ENCODE results near the gene EHD4. TPM values are rescaled to one million over a fixed set of nuclear protein-coding genes. Genes with fewer than 3 reads are reported as not detected.

The EHD4 gene
- total and polyA plus RNA-seq, 2 donors (not counting 1 experiment from before 2014, with no cell fraction given): 19.3 to 22.0 TPM

DNA sequence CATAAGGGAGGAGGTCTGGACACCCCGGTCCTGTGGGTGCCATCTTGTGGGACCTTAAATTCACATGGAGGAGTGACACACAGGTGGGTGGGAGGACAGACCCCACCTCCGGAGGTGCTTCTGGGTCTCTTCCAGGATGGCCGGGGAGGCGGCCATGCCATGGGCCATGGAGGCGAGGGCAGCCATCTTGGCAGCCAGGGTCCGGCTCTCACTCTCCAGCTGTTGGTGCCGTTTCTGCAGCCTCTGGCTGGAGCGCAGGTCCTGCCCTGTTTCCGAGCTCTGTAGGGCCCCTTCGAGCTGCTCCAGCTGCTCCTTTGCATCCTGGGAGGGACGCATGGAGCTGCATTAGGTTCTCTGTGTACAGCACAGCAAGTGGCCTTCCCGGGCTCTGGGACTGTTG is 97.6 kb downstream of the EHD4 start:
- TF ChIP-seq, protein P1, sequence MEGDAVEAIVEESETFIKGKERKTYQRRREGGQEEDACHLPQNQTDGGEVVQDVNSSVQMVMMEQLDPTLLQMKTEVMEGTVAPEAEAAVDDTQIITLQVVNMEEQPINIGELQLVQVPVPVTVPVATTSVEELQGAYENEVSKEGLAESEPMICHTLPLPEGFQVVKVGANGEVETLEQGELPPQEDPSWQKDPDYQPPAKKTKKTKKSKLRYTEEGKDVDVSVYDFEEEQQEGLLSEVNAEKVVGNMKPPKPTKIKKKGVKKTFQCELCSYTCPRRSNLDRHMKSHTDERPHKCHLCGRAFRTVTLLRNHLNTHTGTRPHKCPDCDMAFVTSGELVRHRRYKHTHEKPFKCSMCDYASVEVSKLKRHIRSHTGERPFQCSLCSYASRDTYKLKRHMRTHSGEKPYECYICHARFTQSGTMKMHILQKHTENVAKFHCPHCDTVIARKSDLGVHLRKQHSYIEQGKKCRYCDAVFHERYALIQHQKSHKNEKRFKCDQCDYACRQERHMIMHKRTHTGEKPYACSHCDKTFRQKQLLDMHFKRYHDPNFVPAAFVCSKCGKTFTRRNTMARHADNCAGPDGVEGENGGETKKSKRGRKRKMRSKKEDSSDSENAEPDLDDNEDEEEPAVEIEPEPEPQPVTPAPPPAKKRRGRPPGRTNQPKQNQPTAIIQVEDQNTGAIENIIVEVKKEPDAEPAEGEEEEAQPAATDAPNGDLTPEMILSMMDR (conservative IDR thresholded peaks at IDR 0.05 in 1 of 2, IDR thresholded peaks at IDR 0.05 in 1 of 2; ENCODE audit: low read depth in 1 of 2, low read length in 2 of 2): no peak
- no peak for TF ChIP-seq EZH2 (IDR thresholded peaks at IDR 0.05; ENCODE audit: low read length, missing control alignments)
- Histone ChIP-seq H3K4me3 (replicated peaks in 1 of 4; ENCODE audit: control extremely low read depth in 1 of 4, insufficient read depth in 1 of 4, low read depth in 3 of 4, low read length in 4 of 4) (no peak overlapping the region), H3K9ac (ENCODE audit: insufficient read depth, low read length) (no peak overlapping the region), H3K9me3 (ENCODE audit: control insufficient read depth, insufficient read depth, low read depth, low read length) (no peaks in the 10 kb centered on the region), H2AFZ (ENCODE audit: low read length) (no peak overlapping the region), H3K4me1 (ENCODE audit: control insufficient read depth, extremely low read depth, insufficient read depth, low read length) (peaks cover 6% of the 10 kb centered on the region), H3K79me2 (ENCODE audit: control insufficient read depth, insufficient read depth, low read length) (no peaks in the 10 kb centered on the region), H3K36me3 (ENCODE audit: control insufficient read depth, insufficient read depth, low read length) (no peaks in the 10 kb centered on the region), H3K4me2 (ENCODE audit: extremely low read depth, insufficient read depth, low read length) (no peak overlapping the region), H3K27me3 (ENCODE audit: control insufficient read depth, insufficient read depth, low read length) (no peaks in the 10 kb centered on the region), H4K20me1 (ENCODE audit: control insufficient read depth, extremely low read depth, insufficient read depth, low read length) (no peaks in the 10 kb centered on the region), H3K27ac (ENCODE audit: insufficient read depth, low read length) (no peak overlapping the region)
- no peak for DNase-seq (ENCODE audit: low read depth in 2 of 2)

DNA sequence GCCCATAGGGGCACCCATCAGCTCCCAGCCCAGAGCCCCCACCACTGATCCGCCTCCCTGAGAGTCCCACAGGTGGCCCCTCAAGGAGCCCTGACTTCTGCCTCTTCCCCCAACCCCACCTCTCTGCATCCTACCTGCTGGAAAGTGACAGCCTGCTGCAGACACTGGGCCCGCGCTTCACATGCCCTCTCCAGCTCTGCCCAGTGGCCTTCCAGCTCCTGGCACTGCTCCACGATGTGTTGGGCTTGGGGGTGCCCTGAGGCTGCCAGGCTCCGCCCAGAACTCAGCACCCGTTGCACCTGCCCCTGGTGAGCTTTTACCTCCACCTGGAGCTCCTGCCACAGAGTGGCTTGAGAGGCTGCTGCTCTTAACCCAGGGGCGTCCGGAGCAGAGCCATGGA is 98.6 kb downstream of the EHD4 start:
- H3K36me3 ChIP-seq (ENCODE audit: control insufficient read depth, insufficient read depth, low read length): no peaks in the 10 kb centered on the region
- no peak overlapping the region for H3K4me2 ChIP-seq (ENCODE audit: extremely low read depth, insufficient read depth, low read length)
- no peak overlapping the region for H3K9ac ChIP-seq (ENCODE audit: insufficient read depth, low read length)
- no peak for TF ChIP-seq EZH2 (IDR thresholded peaks at IDR 0.05; ENCODE audit: low read length, missing control alignments)
- TF ChIP-seq, protein P1 (conservative IDR thresholded peaks at IDR 0.05 in 1 of 2, IDR thresholded peaks at IDR 0.05 in 1 of 2; ENCODE audit: low read depth in 1 of 2, low read length in 2 of 2): no peak
- no peak overlapping the region for H3K27ac ChIP-seq (ENCODE audit: insufficient read depth, low read length)
- no peaks in the 10 kb centered on the region for H3K79me2 ChIP-seq (ENCODE audit: control insufficient read depth, insufficient read depth, low read length)
- DNase-seq (ENCODE audit: low read depth in 2 of 2): no peak
- no peaks in the 10 kb centered on the region for H3K9me3 ChIP-seq (ENCODE audit: control insufficient read depth, insufficient read depth, low read depth, low read length)
- no peak overlapping the region for H3K4me3 ChIP-seq (replicated peaks in 1 of 4; ENCODE audit: control extremely low read depth in 1 of 4, insufficient read depth in 1 of 4, low read depth in 3 of 4, low read length in 4 of 4)
- no peak overlapping the region for H2AFZ ChIP-seq (ENCODE audit: low read length)
- H3K27me3 ChIP-seq (ENCODE audit: control insufficient read depth, insufficient read depth, low read length): no peaks in the 10 kb centered on the region
- H4K20me1 ChIP-seq (ENCODE audit: control insufficient read depth, extremely low read depth, insufficient read depth, low read length): no peaks in the 10 kb centered on the region
- peaks cover 6% of the 10 kb centered on the region for H3K4me1 ChIP-seq (ENCODE audit: control insufficient read depth, extremely low read depth, insufficient read depth, low read length)

DNA sequence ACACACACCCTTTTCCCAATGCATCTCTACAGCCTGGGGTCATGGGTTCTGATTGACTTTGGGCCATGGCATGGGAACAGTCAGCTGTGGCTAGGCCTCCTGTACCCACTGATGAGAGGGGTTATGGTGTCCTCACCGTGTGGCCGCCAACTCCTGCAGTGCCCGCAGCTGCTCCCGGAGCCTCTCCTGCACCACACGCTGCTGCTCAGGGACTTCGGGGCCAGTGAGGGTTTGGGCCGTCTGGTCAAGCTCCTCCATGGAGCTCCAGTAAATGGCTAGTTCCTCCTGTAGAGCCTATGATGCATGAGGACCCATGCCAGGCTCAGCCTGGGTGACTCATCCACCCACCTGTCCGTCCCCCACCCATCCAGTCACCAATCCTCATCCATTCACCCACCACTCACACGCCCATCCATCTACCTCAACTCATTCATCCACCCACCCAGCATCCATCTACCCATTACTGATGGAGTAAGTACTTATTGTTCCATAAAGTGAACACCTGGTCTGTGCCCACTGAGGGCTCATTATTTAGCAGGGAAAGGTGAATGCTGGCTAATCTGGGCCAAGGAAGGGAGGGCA is 100.1 kb downstream of the EHD4 start:
- H3K27me3 ChIP-seq (ENCODE audit: control insufficient read depth, insufficient read depth, low read length): no peaks in the 10 kb centered on the region
- H3K4me3 ChIP-seq (replicated peaks in 1 of 4; ENCODE audit: control extremely low read depth in 1 of 4, insufficient read depth in 1 of 4, low read depth in 3 of 4, low read length in 4 of 4): no peak overlapping the region
- no peak overlapping the region for H3K27ac ChIP-seq (ENCODE audit: insufficient read depth, low read length)
- no peak for TF ChIP-seq EZH2 (IDR thresholded peaks at IDR 0.05; ENCODE audit: low read length, missing control alignments)
- TF ChIP-seq, protein P1 (conservative IDR thresholded peaks at IDR 0.05 in 1 of 2, IDR thresholded peaks at IDR 0.05 in 1 of 2; ENCODE audit: low read depth in 1 of 2, low read length in 2 of 2): no peak
- no peak overlapping the region for H3K9ac ChIP-seq (ENCODE audit: insufficient read depth, low read length)
- H3K4me2 ChIP-seq (ENCODE audit: extremely low read depth, insufficient read depth, low read length): no peak overlapping the region
- no peaks in the 10 kb centered on the region for H3K79me2 ChIP-seq (ENCODE audit: control insufficient read depth, insufficient read depth, low read length)
- DNase-seq (ENCODE audit: low read depth in 2 of 2): no peak
- no peaks in the 10 kb centered on the region for H4K20me1 ChIP-seq (ENCODE audit: control insufficient read depth, extremely low read depth, insufficient read depth, low read length)
- peaks cover 6% of the 10 kb centered on the region for H3K4me1 ChIP-seq (ENCODE audit: control insufficient read depth, extremely low read depth, insufficient read depth, low read length)
- H3K36me3 ChIP-seq (ENCODE audit: control insufficient read depth, insufficient read depth, low read length): no peaks in the 10 kb centered on the region
- H2AFZ ChIP-seq (ENCODE audit: low read length): no peak overlapping the region
- H3K9me3 ChIP-seq (ENCODE audit: control insufficient read depth, insufficient read depth, low read depth, low read length): no peaks in the 10 kb centered on the region

All from fibroblast of lung (primary cell).